Measurements from ENCODE around the gene BPIFB6. TPM values are rescaled to one million over a fixed set of nuclear protein-coding genes. Genes with fewer than 3 reads are reported as not detected.

BPIFB6 gene
- total and polyA plus RNA-seq, 2 donors (not counting 3 experiments of a cell fraction or from before 2014, with no cell fraction given): not detected

- H2AFZ ChIP-seq (ENCODE audit: low read depth, low read length): no peak overlapping the region
- ChIA-PET CTCF (no interaction called here), POLR2A (no interaction called here)
- intact Hi-C loops (cut with micrococcal nuclease): no loop called here
- dilution Hi-C loops (cut with MboI; ENCODE audit: extremely low pct_ligation_motif_present, low sequenced_read_pairs): no loop called here
- no peaks in the 10 kb centered on the region for H3K36me3 ChIP-seq (ENCODE audit: control insufficient read depth in 2 of 2, extremely low read depth in 1 of 2, insufficient read depth in 2 of 2, low read length in 2 of 2)
- TF ChIP-seq MYC (IDR thresholded peaks at IDR 0.05; ENCODE audit: low read depth, low read length): no peak
- no peak for TF ChIP-seq FOS (IDR thresholded peaks at IDR 0.05; ENCODE audit: borderline replicate concordance, insufficient read depth, low read length)
- TF ChIP-seq MAX (IDR thresholded peaks at IDR 0.05; ENCODE audit: insufficient read depth, insufficient read length): no peak
- TF ChIP-seq JUN (IDR thresholded peaks at IDR 0.05; ENCODE audit: borderline replicate concordance, insufficient read depth, insufficient read length, low read depth): no peak
- TF ChIP-seq POLR2A (IDR thresholded peaks at IDR 0.05; ENCODE audit: low read depth, low read length): no peak
- no peak for TF ChIP-seq POLR2AphosphoS5 (IDR thresholded peaks at IDR 0.05; ENCODE audit: insufficient read depth, low read depth, low read length)
- no peak for TF ChIP-seq EZH2 (IDR thresholded peaks at IDR 0.05; ENCODE audit: borderline replicate concordance, low read depth, low read length, severe bottlenecking)
- no peak for TF ChIP-seq GATA2 (IDR thresholded peaks at IDR 0.05; ENCODE audit: insufficient read depth, insufficient read length, low read depth, low read length)
- TF ChIP-seq CTCF (IDR thresholded peaks at IDR 0.05; ENCODE audit: extremely low read depth in 1 of 2, insufficient read depth in 1 of 2, low read depth in 1 of 2, low read length in 2 of 2): no peak
- BruUV-seq (replicated peaks): no TSS peak
- DNase-seq (ENCODE audit: low read depth, low spot score) (no peak), FAIRE-seq (no peak)
- H4K20me1 ChIP-seq (replicated peaks; ENCODE audit: control insufficient read depth, extremely low read depth, insufficient read depth, low read length): no peaks in the 10 kb centered on the region
- H3K9me1 ChIP-seq (replicated peaks; ENCODE audit: control insufficient read depth, extremely low read depth, insufficient read depth, low read length): no peaks in the 10 kb centered on the region
- H3K4me2 ChIP-seq (ENCODE audit: insufficient read depth, low read length): no peak overlapping the region
- H3K27ac ChIP-seq (ENCODE audit: insufficient read depth, low read depth, low read length): no peak overlapping the region
- H3K4me1 ChIP-seq (ENCODE audit: control insufficient read depth, extremely low read depth, insufficient read depth, low read length): no peaks in the 10 kb centered on the region
- H3K79me2 ChIP-seq (ENCODE audit: control insufficient read depth, insufficient read depth, low read length): no peaks in the 10 kb centered on the region
- no peaks in the 10 kb centered on the region for H3K27me3 ChIP-seq (ENCODE audit: control insufficient read depth in 2 of 2, insufficient read depth in 2 of 2, low read length in 2 of 2)
- H3K4me3 ChIP-seq (replicated peaks in 1 of 3; ENCODE audit: insufficient read depth in 1 of 3, low read depth in 1 of 3, low read length in 3 of 3): no peak overlapping the region
- H3K9ac ChIP-seq (replicated peaks; ENCODE audit: extremely low read depth, insufficient read depth, low read length): no peak overlapping the region
- H3K9me3 ChIP-seq (replicated peaks; ENCODE audit: control insufficient read depth, insufficient read depth, low read length): no peaks in the 10 kb centered on the region
Measured at GRCh38 chr20:32999603-33000250, 31.7 kb upstream of the BPIFB6 start.

Data from endothelial cell of umbilical vein (primary cell).